HG02571 (cell line): ENCODE data around the gene CCDC106.

Experiments
- ATAC-seq: cut with Tn5 transposase; IDR thresholded peaks from one replicate; pipeline ENCODE4 v1.9.1; 2021; ENCODE audit warnings: mild to moderate bottlenecking, moderate library complexity; ENCODE audit not compliant: unreplicated experiment

The CCDC106 gene

DNA sequence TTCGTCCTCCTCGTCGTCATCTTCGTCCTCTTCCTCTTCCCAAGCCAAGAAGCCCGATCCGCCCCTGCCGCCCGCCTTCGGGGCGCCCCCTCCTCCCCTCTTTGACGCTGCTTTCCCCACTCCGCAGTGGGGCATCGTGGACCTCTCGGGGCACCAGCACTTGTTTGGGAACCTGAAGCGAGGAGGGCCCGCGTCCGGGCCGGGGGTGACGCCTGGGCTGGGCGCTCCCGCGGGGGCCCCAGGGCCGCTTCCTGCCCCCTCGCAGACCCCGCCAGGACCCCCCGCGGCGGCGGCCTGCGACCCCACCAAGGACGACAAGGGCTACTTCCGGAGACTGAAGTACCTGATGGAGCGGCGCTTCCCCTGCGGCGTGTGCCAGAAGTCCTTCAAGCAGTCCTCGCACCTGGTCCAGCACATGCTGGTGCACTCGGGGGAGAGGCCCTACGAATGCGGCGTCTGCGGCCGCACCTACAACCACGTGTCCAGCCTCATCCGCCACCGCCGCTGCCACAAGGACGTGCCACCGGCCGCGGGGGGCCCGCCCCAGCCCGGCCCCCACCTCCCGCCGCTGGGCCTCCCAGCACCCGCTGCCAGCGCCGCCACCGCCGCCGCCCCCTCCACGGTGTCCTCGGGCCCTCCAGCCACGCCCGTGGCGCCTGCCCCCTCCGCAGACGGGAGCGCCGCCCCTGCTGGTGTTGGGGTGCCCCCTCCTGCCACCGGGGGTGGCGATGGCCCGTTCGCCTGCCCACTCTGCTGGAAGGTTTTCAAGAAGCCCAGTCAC is 33.9 kb upstream of the CCDC106 start:
- ATAC-seq = no peak

GRCh38 chr19:55614711-55615542 is 33.1 kb upstream of the CCDC106 start:
- no peak for ATAC-seq

GRCh38 chr19:55615543-55616394 is 32.2 kb upstream of the CCDC106 start:
- ATAC-seq = no peak

DNA sequence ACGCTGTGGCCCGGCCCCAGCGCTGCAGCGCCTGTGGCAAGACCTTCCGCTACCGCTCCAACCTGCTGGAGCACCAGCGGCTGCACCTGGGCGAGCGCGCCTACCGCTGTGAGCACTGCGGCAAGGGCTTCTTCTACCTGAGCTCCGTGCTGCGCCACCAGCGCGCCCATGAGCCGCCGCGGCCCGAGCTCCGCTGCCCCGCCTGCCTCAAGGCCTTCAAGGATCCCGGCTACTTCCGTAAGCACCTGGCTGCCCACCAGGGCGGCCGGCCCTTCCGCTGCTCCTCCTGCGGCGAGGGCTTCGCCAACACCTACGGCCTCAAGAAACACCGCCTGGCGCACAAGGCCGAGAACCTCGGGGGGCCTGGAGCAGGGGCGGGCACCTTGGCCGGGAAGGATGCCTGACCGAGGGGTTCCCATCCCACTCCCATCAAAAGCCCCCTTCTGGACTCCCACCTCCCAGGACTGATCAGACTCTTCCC is 31.6 kb upstream of the CCDC106 start:
- no peak for ATAC-seq

- ATAC-seq = no peak
These were observed 30.6 kb upstream of the CCDC106 start for GRCh38 chr19:55617426-55617825.

GRCh38 chr19:55618426-55618825 is 29.6 kb upstream of the CCDC106 start:
- ATAC-seq = no peak

DNA sequence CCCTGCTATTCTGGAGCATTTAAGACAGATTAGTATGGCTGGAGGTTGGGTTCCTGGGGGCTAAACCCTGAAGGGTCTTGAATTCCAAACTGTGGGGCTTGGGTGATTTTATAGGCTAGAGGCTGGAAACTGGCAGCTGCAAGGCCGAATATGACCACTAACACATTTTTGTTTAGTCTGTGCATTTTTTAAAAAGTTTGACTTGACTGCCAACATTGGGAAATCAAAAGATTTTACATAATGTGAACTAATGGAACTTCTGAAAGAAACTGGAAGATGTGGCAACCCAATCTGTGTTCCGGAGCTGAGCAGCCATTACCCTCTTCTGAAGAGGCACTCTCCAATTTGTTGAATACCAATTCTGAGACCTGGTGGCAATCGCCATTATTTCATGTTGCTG is 28.7 kb upstream of the CCDC106 start:
- ATAC-seq = no peak

- ATAC-seq = no peak
These were observed 27.4 kb upstream of the CCDC106 start for GRCh38 chr19:55620410-55621204.

DNA sequence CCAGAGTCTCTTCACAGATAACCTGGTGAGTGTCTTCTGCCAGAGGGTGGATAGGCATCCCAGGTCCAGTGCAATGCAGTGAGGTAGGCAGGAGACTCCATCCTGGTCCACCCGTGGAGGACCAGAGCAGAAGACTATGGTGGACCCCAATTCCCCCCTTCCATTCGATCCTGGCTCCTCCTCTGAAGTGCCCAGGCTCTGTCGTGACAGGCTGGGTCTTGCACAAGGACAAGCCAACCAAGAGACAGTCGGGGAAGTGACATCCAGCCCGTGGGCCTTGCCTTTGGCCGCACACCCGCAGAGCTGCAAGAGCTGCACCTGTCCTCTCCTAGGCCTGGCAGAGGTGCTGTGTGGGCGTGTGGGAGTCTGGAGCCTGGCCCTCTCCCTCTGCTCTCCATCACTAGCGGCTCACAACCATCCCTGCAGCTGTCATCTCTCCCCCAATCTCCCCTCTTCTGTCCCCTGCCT is 26.8 kb upstream of the CCDC106 start:
- no peak for ATAC-seq

- ATAC-seq = no peak
These were observed 26.3 kb upstream of the CCDC106 start for GRCh38 chr19:55621673-55622231.

DNA sequence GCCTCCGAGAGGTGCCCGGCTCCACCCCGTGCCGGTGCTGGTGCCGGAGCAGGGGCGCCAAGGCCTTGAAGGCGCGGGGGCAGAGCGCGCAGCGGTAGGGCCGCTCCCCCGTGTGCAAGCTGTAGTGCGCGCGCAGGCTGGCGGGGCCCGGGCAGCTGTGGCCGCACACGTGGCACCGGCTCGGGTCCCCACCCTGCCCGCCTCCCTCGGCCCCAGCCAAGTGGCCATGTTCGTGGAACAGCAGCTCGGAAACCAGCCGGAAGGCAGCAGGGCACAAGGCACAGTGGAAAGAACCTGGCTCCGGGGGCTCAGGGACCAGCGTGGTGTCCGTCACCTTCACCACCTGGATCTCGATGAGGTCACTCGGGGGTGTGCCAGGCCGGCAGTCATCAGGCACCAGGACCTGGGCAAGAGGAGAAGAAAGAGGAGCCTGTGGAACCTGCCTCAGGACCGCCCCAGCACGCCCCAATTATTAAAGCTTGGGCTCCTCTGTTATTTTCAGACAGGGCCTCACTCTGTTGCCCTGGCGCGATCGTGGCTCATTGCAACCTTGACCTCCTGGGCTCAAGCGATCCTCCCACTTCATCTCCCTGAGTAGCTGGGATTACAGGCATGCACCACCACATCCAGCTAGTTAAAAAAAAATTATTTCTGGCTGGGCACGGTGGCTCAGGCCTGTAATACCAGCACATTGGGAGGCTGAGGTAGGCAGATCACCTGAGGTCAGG is 25.6 kb upstream of the CCDC106 start:
- ATAC-seq = no peak

DNA sequence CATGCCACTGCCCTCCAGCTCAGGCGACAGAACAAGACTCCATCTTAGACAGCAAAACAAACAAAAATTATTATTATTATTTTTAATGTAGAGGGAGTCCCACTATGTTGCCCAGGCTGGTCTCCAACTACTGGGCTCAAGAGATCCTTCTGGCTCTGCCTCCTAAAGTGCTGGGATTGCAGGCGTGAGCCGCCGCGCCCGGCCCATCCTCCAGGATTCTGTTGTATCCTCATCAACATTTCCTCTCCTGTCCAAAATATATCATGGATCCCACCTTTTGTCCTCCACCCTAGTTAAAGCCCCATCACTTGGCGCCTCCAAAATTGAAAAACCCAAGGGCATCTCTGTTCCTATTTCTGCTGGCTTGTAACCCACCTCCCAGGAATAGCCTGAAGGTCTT is 24.9 kb upstream of the CCDC106 start:
- ATAC-seq = no peak

GRCh38 chr19:55623561-55623960 is 24.5 kb upstream of the CCDC106 start:
- no peak for ATAC-seq

DNA sequence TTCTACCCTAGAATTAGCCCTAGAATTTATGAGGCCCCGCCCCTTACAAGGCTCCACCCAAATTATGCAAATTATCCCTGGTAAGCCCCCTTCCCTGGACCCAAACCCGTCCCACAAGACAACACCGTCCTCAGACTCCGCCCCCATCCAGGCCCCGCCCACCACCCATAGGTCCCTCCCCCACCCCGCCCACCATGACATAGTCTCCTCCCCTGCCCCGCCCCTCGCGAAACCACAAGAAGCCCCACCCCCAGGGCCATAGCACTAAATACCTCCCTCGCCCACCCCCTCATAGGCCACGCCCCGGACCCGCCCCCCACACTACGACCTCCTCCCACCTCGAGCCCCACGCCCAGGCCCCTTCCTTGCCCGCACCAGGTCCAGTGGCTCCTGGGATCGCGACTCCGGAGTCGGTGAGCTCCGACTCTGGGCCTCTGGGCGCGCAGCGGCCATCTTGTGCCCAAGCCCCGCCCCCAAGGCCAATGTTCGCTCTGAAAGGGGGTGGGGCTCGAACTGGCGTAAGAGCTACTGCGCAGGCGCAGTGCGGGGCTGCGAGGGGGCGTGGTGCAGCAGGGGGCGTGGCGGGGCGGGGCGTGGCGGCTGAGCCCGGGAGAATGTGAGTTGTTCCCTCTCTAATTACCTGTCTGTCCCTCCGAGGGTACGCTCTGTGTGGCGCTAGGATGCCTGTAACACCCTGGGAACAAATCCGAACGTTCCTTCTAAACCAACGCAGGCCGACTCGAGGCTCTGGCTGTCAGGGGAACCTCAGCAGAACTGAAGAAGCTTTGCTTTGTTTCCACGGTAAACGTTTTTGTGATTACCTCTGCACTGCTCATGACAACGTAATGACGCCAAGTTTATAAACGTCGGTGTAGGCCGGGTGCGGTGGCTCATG is 23.7 kb upstream of the CCDC106 start, which contains the start of gene ZNF784:
Gene ZNF784, minus strand, starts transcription at position 458 of the 895 bp plus-strand sequence. Its CDS starts 5 bp downstream, at position 453.
- ATAC-seq = peak; percentile 64

- ATAC-seq = no peak
These were observed 23.0 kb upstream of the CCDC106 start for GRCh38 chr19:55625004-55625326.

GRCh38 chr19:55626350-55626749 is 21.7 kb upstream of the CCDC106 start:
- ATAC-seq = no peak

DNA sequence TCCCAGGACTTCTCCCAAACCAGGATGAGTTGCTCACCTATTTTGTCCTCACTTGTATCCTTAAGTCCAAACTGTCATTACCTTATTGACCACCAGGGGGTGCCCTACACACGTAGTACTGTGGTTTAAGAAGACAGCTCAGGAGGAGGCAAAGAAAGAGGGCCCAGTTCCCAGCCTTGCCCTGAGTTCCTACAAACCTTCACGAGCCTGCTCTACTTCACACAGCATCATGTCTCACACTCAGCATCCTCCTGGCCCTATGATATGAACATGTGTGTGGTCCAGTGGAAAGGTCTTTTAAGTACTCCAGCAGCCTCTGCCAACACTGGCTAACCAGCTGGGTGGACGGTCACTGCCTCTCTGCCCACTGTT is 15.6 kb upstream of the CCDC106 start:
- no peak for ATAC-seq

GRCh38 chr19:55633861-55634260 is 14.2 kb upstream of the CCDC106 start:
- ATAC-seq = no peak
